ENCODE measurements around the gene TERC. TPM values are rescaled to one million over a fixed set of nuclear protein-coding genes. Genes with fewer than 3 reads are reported as not detected.

TERC gene
- polyA plus RNA-seq, 2 of the 4 experiments (the other 2 are of a cell fraction) = 0.25 to 2.2 TPM

- 4% methylated on average over 24 of the region's 46 CpGs for WGBS (ENCODE audit: missing lambda C conversion rate)
- Histone ChIP-seq H3K4me3 (peak overlapping the region; percentile 92), H3K4me1 (no peaks in the 10 kb centered on the region), H3K9me3 (peaks cover 18% of the 10 kb centered on the region), H3K4me2 (peak overlapping the region; percentile 85), H3K27ac (peak overlapping the region; percentile 95 to 99)
- no peak for TF ChIP-seq MAFK (IDR thresholded peaks at IDR 0.05; ENCODE audit: partially characterized antibody)
- no peak for TF ChIP-seq BCL3 (IDR thresholded peaks at IDR 0.05)
- no peak for TF ChIP-seq REST (IDR thresholded peaks at IDR 0.05)
- no peak for TF ChIP-seq SREBF2 (IDR thresholded peaks at IDR 0.05)
- no peak for TF ChIP-seq MAZ (IDR thresholded peaks at IDR 0.05; ENCODE audit: borderline replicate concordance, low read depth, low read length)
- TF ChIP-seq E2F6 (IDR thresholded peaks at IDR 0.05; ENCODE audit: borderline replicate concordance, low read depth) = no peak
- 0 out of 2 replicates have a peak, but pooled peaks have one; percentile 46 for TF ChIP-seq RNF2 (IDR thresholded peaks at IDR 0.05; ENCODE audit: borderline replicate concordance, low read depth)
- no peak for TF ChIP-seq HOXA7 (CRISPR knock-in tag; IDR thresholded peaks at IDR 0.05)
- TF ChIP-seq HOXB5 (CRISPR knock-in tag; IDR thresholded peaks at IDR 0.05) = 0 out of 2 replicates have a peak, but pooled peaks have one; percentile 23
- no peak for TF ChIP-seq FOSL2 (IDR thresholded peaks at IDR 0.05)
- no peak for TF ChIP-seq FOSL2 (CRISPR knock-in tag; IDR thresholded peaks at IDR 0.05)
- TF ChIP-seq NR3C1 (IDR thresholded peaks at IDR 0.05) = no peak
- TF ChIP-seq ZC3H11A (IDR thresholded peaks at IDR 0.05) = no peak
- no peak for TF ChIP-seq ELK1 (IDR thresholded peaks at IDR 0.05; ENCODE audit: low read depth, low read length)
- no peak for TF ChIP-seq SMC3 (IDR thresholded peaks at IDR 0.05)
- TF ChIP-seq ATOH8 (CRISPR knock-in tag; IDR thresholded peaks at IDR 0.05; ENCODE audit: low read depth) = no peak
- no peak for TF ChIP-seq RFX5 (IDR thresholded peaks at IDR 0.05)
- TF ChIP-seq KDM5A (IDR thresholded peaks at IDR 0.05) = no peak
- TF ChIP-seq CHD2 (IDR thresholded peaks at IDR 0.05; ENCODE audit: low read length, partially characterized antibody) = no peak
- no peak for TF ChIP-seq RCOR1 (IDR thresholded peaks at IDR 0.05; ENCODE audit: low read depth, low read length)
- peak; percentile 80; the same call in 1 of the 2 replicates for TF ChIP-seq HMGXB4 (CRISPR knock-in tag; IDR thresholded peaks at IDR 0.05; ENCODE audit: borderline replicate concordance)
- TF ChIP-seq POLR2A (IDR thresholded peaks at IDR 0.05; ENCODE audit: low read length) = peak; percentile 72
- TF ChIP-seq NPAS2 (CRISPR knock-in tag; IDR thresholded peaks at IDR 0.05; ENCODE audit: borderline replicate concordance) = no peak
- TF ChIP-seq CHD4 (IDR thresholded peaks at IDR 0.05; ENCODE audit: borderline replicate concordance) = no peak
- TF ChIP-seq MYC (IDR thresholded peaks at IDR 0.05; ENCODE audit: borderline replicate concordance, low read length) = no peak
- TF ChIP-seq CEBPB (IDR thresholded peaks at IDR 0.05) = no peak
- TF ChIP-seq FOSB (CRISPR knock-in tag; IDR thresholded peaks at IDR 0.05) = no peak
- TF ChIP-seq USF2 (IDR thresholded peaks at IDR 0.05) = no peak
- CTCF ChIA-PET = interaction anchor here (0.6 to 2.6 kb wide), 3 partner anchors 8 to 615 kb away, joined by 3 to 13 read pairs (median 10); partner anchors contain the start of gene MYNN
- ATAC-seq (peak; percentile 37 to 53), FAIRE-seq (no peak), DNase-seq (ENCODE audit: low read depth in 1 of 2, low spot score in 1 of 2) (peak; percentile 19 to 50)
- POLR2A ChIA-PET = interaction anchor here (0.6 to 1.5 kb wide), 6 partner anchors 9 to 1729 kb away, joined by 3 to 18 read pairs (median 6); partner anchors contain the start of genes MYNN and SEC62
These were observed 463 bp downstream of the TERC start for GRCh38 chr3:169764312-169764881.

Measured in A549 (cell line).